ENCODE results near the gene CCR4.
"Not testable (repeated sequence)": the region's sequence is repeated elsewhere in the genome, so short reads cannot be mapped to it uniquely, and the experiment has no call there.

CCR4 gene

GRCh38 chr3:32951410-32951811 is at the start of gene CCR4:
Gene CCR4 (plus strand): TSS chr3:32951644. CDS start chr3:32953423, 1,779 bp downstream.
- no peak for DNase-seq (ENCODE audit: low spot score)

GRCh38 chr3:32902887-32903371 is 48.5 kb upstream of the CCR4 start:
- not testable (repeated sequence) for DNase-seq (ENCODE audit: low spot score)

GRCh38 chr3:32903953-32904352 is 47.5 kb upstream of the CCR4 start:
- no peak for DNase-seq (ENCODE audit: low spot score)

- no peak for DNase-seq (ENCODE audit: low spot score)
Measured at GRCh38 chr3:32909999-32910398, 41.4 kb upstream of the CCR4 start.

GRCh38 chr3:32910954-32911353 is 40.5 kb upstream of the CCR4 start:
- DNase-seq (ENCODE audit: low spot score) = no peak

- DNase-seq (ENCODE audit: low spot score) = no peak
Measured at GRCh38 chr3:32912046-32912445, 39.4 kb upstream of the CCR4 start.

- no peak for DNase-seq (ENCODE audit: low spot score)
Measured at GRCh38 chr3:32913790-32914446, 37.5 kb upstream of the CCR4 start.

GRCh38 chr3:32919920-32920319 is 31.5 kb upstream of the CCR4 start:
- no peak for DNase-seq (ENCODE audit: low spot score)

GRCh38 chr3:32922078-32922477 is 29.4 kb upstream of the CCR4 start:
- DNase-seq (ENCODE audit: low spot score) = no peak

GRCh38 chr3:32930161-32930560 is 21.3 kb upstream of the CCR4 start:
- no peak for DNase-seq (ENCODE audit: low spot score)

- DNase-seq (ENCODE audit: low spot score) = not testable (repeated sequence)
Measured at GRCh38 chr3:32931273-32931672, 20.2 kb upstream of the CCR4 start.

- DNase-seq (ENCODE audit: low spot score) = peak; percentile 43
Measured at GRCh38 chr3:32934150-32934742, 17.2 kb upstream of the CCR4 start.

- DNase-seq (ENCODE audit: low spot score) = no peak
Measured at GRCh38 chr3:32937331-32937730, 14.1 kb upstream of the CCR4 start.

GRCh38 chr3:32939531-32940284 is 11.7 kb upstream of the CCR4 start:
- not testable (repeated sequence) for DNase-seq (ENCODE audit: low spot score)

GRCh38 chr3:32940726-32941125 is 10.7 kb upstream of the CCR4 start:
- DNase-seq (ENCODE audit: low spot score) = no peak

GRCh38 chr3:32945136-32945535 is 6.3 kb upstream of the CCR4 start:
- DNase-seq (ENCODE audit: low spot score) = no peak

- not testable (repeated sequence) for DNase-seq (ENCODE audit: low spot score)
Measured at GRCh38 chr3:32945598-32945997, 5.8 kb upstream of the CCR4 start.

GRCh38 chr3:32946973-32947788 is 4.3 kb upstream of the CCR4 start:
- DNase-seq (ENCODE audit: low spot score) = no peak

- peak; percentile 77 for DNase-seq (ENCODE audit: low spot score)
Measured at GRCh38 chr3:32947789-32948238, 3.6 kb upstream of the CCR4 start.

- DNase-seq (ENCODE audit: low spot score) = no peak
Measured at GRCh38 chr3:32948625-32949445, 2.6 kb upstream of the CCR4 start.

- no peak for DNase-seq (ENCODE audit: low spot score)
Measured at GRCh38 chr3:32950516-32950915, 928 bp upstream of the CCR4 start.
